Neuronal stem cell (in vitro differentiated cells): Measurements from ENCODE around the gene SARDH.

Source experiments
- DNase-seq: peaks from one replicate; pipeline ENCODE4 v3.0.0-alpha.2; 2013; ENCODE audit warnings: low spot score
- H2AFZ ChIP-seq: one replicate; pipeline ENCODE4 v1.6.1; 2013; ENCODE audit warnings: mild to moderate bottlenecking, low read length, inconsistent platforms
- H2AK5ac ChIP-seq: 2 replicates; pipeline ENCODE4 v1.6.1; 2013; ENCODE audit warnings: low read depth, mild to moderate bottlenecking, inconsistent platforms, low read length, moderate library complexity, mixed read lengths
- H2BK120ac ChIP-seq: 2 replicates; pipeline ENCODE4 v1.6.1; 2013; ENCODE audit warnings: low read depth, mild to moderate bottlenecking, inconsistent platforms, low read length, moderate library complexity, mixed read lengths
- H2BK12ac ChIP-seq: one replicate; pipeline ENCODE4 v1.6.1; 2013; ENCODE audit warnings: low read length, inconsistent platforms
- H2BK15ac ChIP-seq: 2 replicates; pipeline ENCODE4 v1.6.1; 2013; ENCODE audit warnings: mild to moderate bottlenecking, low read length, inconsistent platforms, mixed read lengths
- H2BK5ac ChIP-seq: one replicate; pipeline ENCODE4 v1.6.1; 2013; ENCODE audit warnings: inconsistent platforms, mild to moderate bottlenecking, low read length, moderate library complexity
- H3K14ac ChIP-seq: one replicate; pipeline ENCODE4 v1.6.1; 2013; ENCODE audit warnings: low read length, inconsistent platforms
- H3K18ac ChIP-seq: 2 replicates; pipeline ENCODE4 v1.6.1; 2013; ENCODE audit warnings: low read length, inconsistent platforms
- H3K23ac ChIP-seq: 2 replicates; pipeline ENCODE4 v1.6.1; 2013; ENCODE audit warnings: low read depth, mild to moderate bottlenecking, mixed read lengths, low read length, inconsistent platforms; ENCODE audit not compliant: poor library complexity
- H3K27ac ChIP-seq: replicated peaks from 3 replicates; pipeline ENCODE4 v1.5.1; 2013; ENCODE audit warnings: low read length, inconsistent platforms
- H3K27me3 ChIP-seq, 3 experiments: 2 replicates each; pipeline ENCODE4 v1.6.1; 2013; ENCODE audit warnings: low read length in 3 of 3, mild to moderate bottlenecking in 2 of 3, inconsistent platforms in 1 of 3, low read depth in 1 of 3, mixed read lengths in 1 of 3, moderate library complexity in 1 of 3; ENCODE audit not compliant: control insufficient read depth in 3 of 3, insufficient read depth in 3 of 3
- H3K36me3 ChIP-seq, 2 donors: replicated peaks in 1 of 2; 2 replicates each; pipeline ENCODE4 v1.6.1; 2013; ENCODE audit warnings: low read length in 2 of 2; ENCODE audit not compliant: control insufficient read depth in 2 of 2, insufficient read depth in 2 of 2
- H3K4ac ChIP-seq: 2 replicates; pipeline ENCODE4 v1.6.1; 2013; ENCODE audit warnings: inconsistent platforms, mild to moderate bottlenecking, low read length, moderate library complexity
- H3K4me1 ChIP-seq, 2 donors: 1 replicate in 1 of 2; 2 replicates in 1 of 2; pipeline ENCODE4 v1.6.1; 2013; ENCODE audit warnings: low read length in 2 of 2, low read depth in 1 of 2; ENCODE audit not compliant: control insufficient read depth in 2 of 2, insufficient read depth in 1 of 2
- H3K4me2 ChIP-seq: one replicate; pipeline ENCODE4 v1.6.1; 2013; ENCODE audit warnings: mild to moderate bottlenecking, low read length, inconsistent platforms; ENCODE audit not compliant: insufficient read depth, poor library complexity, severe bottlenecking
- H3K4me3 ChIP-seq, 2 donors: 2 replicates each; pipeline ENCODE4 v1.5.1; 2013; ENCODE audit warnings: low read length in 2 of 2, mild to moderate bottlenecking in 2 of 2, inconsistent platforms in 1 of 2, moderate library complexity in 1 of 2
- H3K79me1 ChIP-seq: one replicate; pipeline ENCODE4 v1.6.1; 2013; ENCODE audit warnings: low read depth, mild to moderate bottlenecking, inconsistent platforms, low read length, moderate library complexity
- H3K9ac ChIP-seq: one replicate; pipeline ENCODE4 v1.6.1; 2013; ENCODE audit warnings: mild to moderate bottlenecking, low read depth, low read length, inconsistent platforms; ENCODE audit not compliant: poor library complexity
- H3K9me3 ChIP-seq, 2 donors: replicated peaks in 1 of 2; 2 replicates each; pipeline versions ENCODE3 to v1.6.1; 2013; ENCODE audit warnings: low read length in 2 of 2, mild to moderate bottlenecking in 2 of 2, inconsistent platforms in 1 of 2, low read depth in 1 of 2, mixed read lengths in 1 of 2, moderate library complexity in 1 of 2; ENCODE audit not compliant: control insufficient read depth in 2 of 2, insufficient read depth in 1 of 2
- H4K8ac ChIP-seq: one replicate; pipeline ENCODE4 v1.6.1; 2013; ENCODE audit warnings: low read depth, mild to moderate bottlenecking, inconsistent platforms, low read length, moderate library complexity
- H4K91ac ChIP-seq: one replicate; pipeline ENCODE4 v1.6.1; 2013; ENCODE audit warnings: low read length, low read depth, mild to moderate bottlenecking, inconsistent platforms; ENCODE audit not compliant: poor library complexity
- WGBS, 2 donors: extraction: QIAGEN DNeasy Blood & Tissue Kit; methylation state at CpG; one replicate each; pipeline ENCODE4 v1.1.7; 2013; ENCODE audit warnings: missing lambda C conversion rate in 2 of 2, mixed read lengths in 1 of 2; ENCODE audit not compliant: insufficient read length in 2 of 2, insufficient replicate concordance in 1 of 2; ENCODE audit errors: extremely low coverage in 2 of 2; 5-methylcytosine and 5-hydroxymethylcytosine counted together

SARDH gene

DNA sequence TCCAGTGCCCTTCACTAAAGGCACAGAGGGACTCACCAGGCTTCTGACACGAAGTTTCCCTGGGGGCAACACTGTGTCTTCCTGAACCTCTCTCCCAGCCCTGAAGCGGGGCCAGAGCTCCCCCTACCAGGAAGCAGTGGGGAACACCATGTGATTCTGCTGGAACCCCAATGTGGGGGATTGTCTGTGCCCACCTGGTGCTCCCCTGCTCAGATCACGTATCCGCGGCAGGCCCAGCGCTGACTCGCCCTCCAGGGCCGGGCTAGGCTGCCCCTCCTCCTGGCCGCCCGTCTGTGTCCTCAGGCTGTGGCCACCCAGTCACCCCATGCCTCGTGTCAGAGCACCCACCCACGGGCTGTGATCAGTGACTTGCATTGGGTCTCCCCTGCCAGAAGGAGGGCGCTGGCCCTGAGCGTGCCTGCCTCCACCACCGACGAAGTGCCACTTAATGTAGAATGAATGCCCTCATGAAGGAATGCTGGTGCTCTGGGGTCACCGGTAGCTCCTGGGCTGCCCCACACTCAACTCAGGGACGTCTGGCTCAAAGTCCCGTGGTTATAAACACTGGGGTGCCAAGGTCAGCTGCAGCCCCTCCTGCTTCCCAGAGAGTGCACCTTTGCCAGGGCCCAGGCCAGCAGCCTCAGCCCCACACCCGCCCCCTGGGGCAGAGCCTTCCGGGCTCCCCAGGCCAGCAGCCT is 22.1 kb downstream of the SARDH start:
- Histone ChIP-seq H2BK120ac (no peak overlapping the region), H3K4me1 (peaks cover 15 to 17% of the 10 kb centered on the region in 2 donors), H3K36me3 (no peaks in the 10 kb centered on the region), H3K9ac (peak overlapping the region; percentile 81), H3K23ac (peak overlapping the region; percentile 5), H2BK15ac (peak overlapping the region; percentile 91), H3K14ac (peak overlapping the region; percentile 97), H3K4ac (no peak overlapping the region), H3K27ac (no peak overlapping the region), H2BK12ac (peak overlapping the region; percentile 63), H3K18ac (peak overlapping the region; percentile 80), H2AK5ac (peak overlapping the region; percentile 96), H4K8ac (no peak overlapping the region), H3K27me3 (no peaks in the 10 kb centered on the region), H3K9me3 (no peaks in the 10 kb centered on the region), H3K4me2 (no peak overlapping the region), H2AFZ (no peak overlapping the region), H4K91ac (peak overlapping the region; percentile 30), H2BK5ac (peak overlapping the region; percentile 35), H3K4me3 (no peak overlapping the region), H3K79me1 (no peaks in the 10 kb centered on the region)
- no CpG with 5 or more reads among the region's 21 CpGs for WGBS, 2 donors
- DNase-seq, result no peak

DNA sequence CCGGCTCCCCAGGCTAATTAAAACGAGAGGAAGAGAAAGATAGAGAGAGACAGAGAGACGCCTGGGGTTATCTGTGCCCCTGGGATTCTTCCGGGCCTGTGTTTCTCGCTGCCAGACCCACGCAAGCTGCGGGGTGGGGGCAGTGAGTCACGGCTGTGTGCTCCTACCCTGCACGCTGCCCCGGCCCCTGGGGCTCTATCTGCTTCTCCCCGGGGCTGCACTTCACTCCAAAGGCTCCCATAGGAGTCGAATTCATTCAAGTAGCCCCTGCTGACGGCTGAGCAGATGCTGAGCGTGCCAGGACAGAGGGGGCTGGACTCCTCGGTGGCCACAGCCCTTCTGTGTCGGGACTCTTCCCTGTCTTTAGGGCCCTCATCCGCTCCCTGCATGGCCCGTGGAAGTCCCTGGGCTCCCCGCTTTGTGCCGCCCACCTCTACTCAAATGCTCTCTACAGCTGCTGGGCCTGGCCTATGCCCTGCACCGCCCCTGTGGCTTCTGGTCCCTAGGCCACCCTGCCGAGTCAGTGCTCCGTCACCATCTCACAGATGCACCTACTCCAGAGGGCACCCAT is 22.8 kb downstream of the SARDH start:
- no CpG with 5 or more reads among the region's 23 CpGs for WGBS, 2 donors
- peak overlapping the region; percentile 96 for H2AK5ac ChIP-seq
- no peak overlapping the region for H3K4me2 ChIP-seq
- no peak overlapping the region for H3K4ac ChIP-seq
- H2BK5ac ChIP-seq, result peak overlapping the region; percentile 35
- no peaks in the 10 kb centered on the region for H3K36me3 ChIP-seq
- peak overlapping the region; percentile 30 for H4K91ac ChIP-seq
- no peak for DNase-seq
- H4K8ac ChIP-seq, result no peak overlapping the region
- H3K4me3 ChIP-seq, result no peak overlapping the region
- H3K27me3 ChIP-seq, result no peaks in the 10 kb centered on the region
- no peak overlapping the region for H3K27ac ChIP-seq
- H3K18ac ChIP-seq, result peak overlapping the region; percentile 78
- peak overlapping the region; percentile 72 for H3K9ac ChIP-seq
- H3K14ac ChIP-seq, result peak overlapping the region; percentile 71
- no peaks in the 10 kb centered on the region for H3K79me1 ChIP-seq
- peaks cover 15 to 17% of the 10 kb centered on the region in 2 donors for H3K4me1 ChIP-seq
- peak overlapping the region; percentile 80 for H3K23ac ChIP-seq
- H2AFZ ChIP-seq, result no peak overlapping the region
- H2BK15ac ChIP-seq, result peak overlapping the region; percentile 91
- H2BK120ac ChIP-seq, result no peak overlapping the region
- peak overlapping the region; percentile 63 for H2BK12ac ChIP-seq
- H3K9me3 ChIP-seq, result no peaks in the 10 kb centered on the region

DNA sequence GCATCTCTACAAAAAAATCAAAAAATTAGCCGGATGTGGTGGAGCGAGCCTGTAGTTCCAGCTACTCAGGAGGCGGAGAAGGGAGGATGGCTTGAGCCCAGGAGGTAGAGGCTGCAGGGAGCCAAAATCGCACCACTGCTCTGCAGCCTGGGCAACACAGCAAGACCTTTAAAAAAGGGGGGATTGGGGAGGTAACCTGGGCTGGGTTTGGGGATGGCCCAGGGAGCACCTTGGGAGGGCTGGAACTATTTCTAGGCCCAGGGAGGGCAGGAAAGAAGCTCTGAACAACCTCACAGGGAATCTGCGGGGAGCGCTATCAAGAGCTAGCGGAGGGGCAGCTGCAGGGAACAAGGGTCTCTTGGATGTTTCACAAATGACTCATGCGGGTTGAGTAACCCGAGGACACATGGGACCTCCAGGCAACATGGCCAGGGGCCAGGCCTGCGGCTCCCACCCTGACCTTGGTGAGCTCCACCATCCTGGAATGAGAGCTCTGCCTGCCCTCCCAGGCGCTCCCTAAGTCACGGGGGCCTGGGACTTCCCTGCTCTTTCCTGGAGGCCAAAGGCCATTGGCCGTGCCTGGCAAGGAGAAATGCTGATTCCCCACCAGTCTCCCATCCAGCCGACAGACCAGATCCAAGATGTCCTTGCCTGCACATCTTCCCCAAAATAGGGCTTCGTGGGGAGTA is 23.4 kb downstream of the SARDH start:
- WGBS, 2 donors, result no CpG with 5 or more reads among the region's 15 CpGs

GRCh38 chr9:133713960-133714495 is 24.1 kb downstream of the SARDH start:
- Histone ChIP-seq H3K4me3 (no peak overlapping the region), H3K36me3 (no peaks in the 10 kb centered on the region), H2BK5ac (no peak overlapping the region), H3K9me3 (no peaks in the 10 kb centered on the region), H3K23ac (no peak overlapping the region), H3K4ac (no peak overlapping the region), H2AFZ (no peak overlapping the region), H3K14ac (peak overlapping the region; percentile 96), H4K8ac (peak overlapping the region; percentile 82), H2BK120ac (peak overlapping the region; percentile 87), H3K9ac (peak overlapping the region; percentile 60), H3K18ac (peak overlapping the region; percentile 83), H4K91ac (no peak overlapping the region), H3K79me1 (no peaks in the 10 kb centered on the region), H2BK12ac (peak overlapping the region; percentile 95), H3K27ac (no peak overlapping the region), H3K4me1 (peaks cover 17 to 18% of the 10 kb centered on the region in 2 donors), H2BK15ac (peak overlapping the region; percentile 96), H3K4me2 (no peak overlapping the region), H3K27me3 (no peaks in the 10 kb centered on the region), H2AK5ac (peak overlapping the region; percentile 86)
- no CpG with 5 or more reads among the region's 18 CpGs for WGBS, 2 donors
- DNase-seq, result no peak

More for the DNA sequence above, 23.4 kb downstream of the SARDH start:
- Histone ChIP-seq H3K4ac (no peak overlapping the region), H3K9me3 (no peaks in the 10 kb centered on the region), H2BK12ac (no peak overlapping the region), H3K36me3 (no peaks in the 10 kb centered on the region), H3K4me1 (peaks cover 15 to 17% of the 10 kb centered on the region in 2 donors), H2BK120ac (no peak overlapping the region), H3K79me1 (no peaks in the 10 kb centered on the region), H4K91ac (no peak overlapping the region), H3K4me2 (no peak overlapping the region), H2AK5ac (peak overlapping the region; percentile 96), H3K27ac (no peak overlapping the region), H3K14ac (peak overlapping the region; percentile 71), H3K9ac (no peak overlapping the region), H2BK15ac (peak overlapping the region; percentile 27), H4K8ac (peak overlapping the region; percentile 65), H3K27me3 (no peaks in the 10 kb centered on the region), H3K23ac (peak overlapping the region; percentile 65), H2AFZ (no peak overlapping the region), H2BK5ac (no peak overlapping the region), H3K4me3 (no peak overlapping the region), H3K18ac (peak overlapping the region; percentile 87)
- no peak for DNase-seq
